ENCODE measurements around the gene INTS1.

INTS1 gene

DNA sequence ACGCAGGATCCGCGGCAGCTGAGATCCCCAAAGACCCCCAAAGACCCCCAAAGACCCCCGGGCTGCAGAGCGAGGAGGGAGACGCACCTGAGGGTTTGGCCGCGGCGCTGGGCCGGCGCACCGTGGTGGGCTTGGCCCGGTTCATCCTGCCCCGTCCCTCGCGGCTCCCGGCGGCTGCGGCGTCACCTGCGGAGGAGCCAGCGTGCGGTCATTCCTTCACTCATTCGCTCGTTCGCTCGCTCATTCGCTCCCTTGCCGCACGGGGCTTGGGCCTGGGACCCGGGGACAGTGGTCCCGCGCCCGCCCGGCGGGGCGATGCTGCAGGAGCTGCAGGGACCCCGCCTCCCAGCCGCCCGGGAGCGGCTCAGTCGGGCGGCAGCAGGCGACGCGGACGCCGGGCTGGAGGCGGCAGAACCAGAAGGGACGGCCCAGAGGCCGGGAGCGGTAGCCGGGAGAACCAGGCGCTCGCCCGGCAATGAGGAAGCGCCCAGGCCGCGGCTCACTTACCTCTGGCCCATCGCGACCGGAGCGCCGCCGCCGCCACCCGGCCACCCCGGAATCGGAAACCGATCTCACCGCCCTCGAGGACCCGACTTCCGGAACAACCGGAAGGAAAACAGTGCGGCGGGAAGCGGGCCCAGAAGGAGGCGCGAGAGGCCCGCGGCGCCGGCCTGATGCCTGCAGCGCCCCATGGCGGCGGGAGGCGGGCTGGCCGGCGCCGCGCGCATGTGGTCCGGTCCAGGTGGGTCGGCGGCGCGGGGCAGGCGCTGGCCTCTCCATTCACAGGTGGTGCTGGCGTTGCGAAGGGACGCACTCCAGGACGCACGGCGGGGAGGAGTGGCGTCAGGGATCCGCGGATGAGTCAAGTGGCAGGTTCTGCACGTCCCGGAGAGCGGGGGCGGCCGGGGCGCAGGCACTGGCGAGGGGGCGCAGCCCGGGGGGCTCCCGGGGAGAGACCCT, at the start of gene INTS1:
TSS of gene INTS1 (minus strand) at position 574 of the 960 bp plus-strand sequence. CDS start at position 145, 429 bp downstream.
- DNase-seq (ENCODE audit: low read depth): peak; percentile 56
- H3K4me3 ChIP-seq (ENCODE audit: low read depth, low read length): peak within 1 kb of the TSS; percentile 97

DNA sequence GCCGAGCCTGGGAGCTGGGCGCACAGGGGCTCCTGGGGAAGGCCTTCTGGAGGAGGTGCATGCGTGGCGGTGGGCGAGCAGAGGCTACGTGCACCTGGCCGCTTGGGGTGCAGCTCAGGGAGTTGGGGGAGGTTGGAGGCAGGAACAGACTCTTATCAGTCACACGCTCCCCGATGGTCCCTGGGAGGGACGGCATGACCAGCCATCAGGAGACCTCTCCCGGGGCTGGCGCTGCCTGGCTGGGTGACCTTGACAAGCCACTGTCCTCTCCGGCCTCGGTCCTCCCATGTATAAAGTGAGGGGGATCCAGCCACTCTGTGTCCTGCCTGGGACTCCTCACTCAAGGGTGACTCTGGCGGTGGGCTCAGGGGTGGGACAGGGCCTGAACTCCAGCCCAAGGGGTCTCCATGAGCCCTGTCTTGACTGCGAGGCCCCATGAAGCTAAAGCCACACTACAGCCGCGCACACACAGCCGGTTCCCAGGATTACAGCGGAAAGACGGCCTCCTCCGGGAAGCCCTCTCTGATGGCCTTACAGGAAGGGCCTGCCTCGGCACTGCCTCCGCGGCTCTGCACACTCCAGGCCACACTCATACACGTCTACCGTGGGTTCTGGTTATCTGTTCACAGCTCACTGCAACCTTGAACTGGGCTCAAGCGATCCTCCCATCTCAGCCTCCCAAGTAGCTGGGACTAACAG, 49.5 kb upstream of the INTS1 start:
- H3K4me3 ChIP-seq (ENCODE audit: low read depth, low read length): no peak overlapping the region
- no peak for DNase-seq (ENCODE audit: low read depth)

DNA sequence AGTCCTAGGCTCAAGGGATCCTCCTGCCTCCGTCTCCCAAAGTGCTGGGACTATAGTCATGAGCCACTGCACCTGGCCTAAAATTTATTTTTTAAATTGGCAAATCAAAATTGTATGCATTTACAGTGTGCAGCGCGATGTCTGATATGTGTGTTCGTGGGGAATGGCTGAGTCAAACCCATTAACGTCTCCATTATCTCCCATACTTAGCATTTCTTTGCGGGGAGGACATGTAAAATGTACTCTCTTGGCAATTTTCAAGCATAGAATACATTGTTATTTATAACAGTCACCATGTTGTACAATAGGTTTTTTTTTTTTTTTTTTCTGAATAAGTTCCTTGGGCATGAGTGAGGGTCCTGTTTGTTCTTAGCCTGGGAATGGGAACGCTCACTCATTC, 48.0 kb upstream of the INTS1 start:
- no peak overlapping the region for H3K4me3 ChIP-seq (ENCODE audit: low read depth, low read length)
- DNase-seq (ENCODE audit: low read depth): no peak

DNA sequence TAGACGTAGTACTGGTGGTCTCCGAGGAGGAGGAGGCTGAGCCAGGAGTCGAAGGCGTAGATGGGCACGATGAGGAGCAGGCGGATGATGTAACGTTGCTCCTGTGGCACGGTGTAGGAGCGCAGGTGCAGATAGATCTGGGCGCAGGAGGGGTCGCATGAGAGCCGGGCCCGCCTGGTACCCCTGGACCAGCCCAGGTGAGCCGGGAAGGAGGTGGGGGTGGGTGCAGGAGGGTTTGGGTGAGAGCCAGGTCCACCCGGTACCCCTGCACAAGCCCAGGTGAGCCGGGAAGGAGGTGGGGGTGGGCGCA, 46.6 kb upstream of the INTS1 start:
- H3K4me3 ChIP-seq (ENCODE audit: low read depth, low read length): no peak overlapping the region
- DNase-seq (ENCODE audit: low read depth): no peak

DNA sequence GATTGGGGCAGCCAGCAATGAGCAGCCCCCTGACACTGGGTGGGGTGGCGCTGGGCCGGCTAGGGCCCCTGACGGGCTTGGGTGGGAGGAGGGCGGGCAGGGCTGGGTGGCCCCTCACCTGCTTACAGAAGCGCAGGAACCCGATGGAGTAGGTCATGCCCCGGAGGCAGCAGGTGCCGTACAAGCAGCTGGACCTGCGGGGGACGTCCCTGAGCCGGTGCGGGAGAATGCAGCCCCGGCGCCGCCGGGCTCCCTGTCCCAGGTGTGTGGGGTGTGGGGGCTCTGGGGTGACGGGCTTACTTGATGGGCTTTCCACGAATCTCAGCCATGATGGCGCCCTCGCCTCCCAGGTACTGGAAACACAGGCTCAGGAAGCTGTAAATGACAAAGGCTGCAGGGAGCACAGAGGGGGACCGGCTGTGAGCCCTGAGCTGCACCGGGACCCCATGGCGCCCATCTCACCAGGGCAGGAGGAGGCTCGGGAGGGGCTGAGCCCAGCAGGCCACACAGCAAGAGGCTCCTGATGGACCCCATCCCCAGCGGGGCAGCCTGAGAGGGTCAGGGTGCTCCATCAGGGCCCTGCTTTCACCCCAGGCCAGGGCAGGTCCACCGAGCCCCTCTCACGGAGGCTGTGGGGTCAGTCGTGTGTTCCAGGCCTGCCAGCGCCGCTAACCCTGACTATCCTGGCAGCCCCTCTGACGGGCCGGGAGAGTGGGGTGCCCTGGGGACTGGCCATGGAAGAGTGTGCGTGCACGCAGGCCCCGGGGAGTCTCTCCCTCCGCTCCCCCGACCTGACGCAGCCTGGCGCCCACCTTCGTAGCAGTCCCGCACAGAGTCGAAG, 46.0 kb upstream of the INTS1 start:
- no peak for DNase-seq (ENCODE audit: low read depth)
- no peak overlapping the region for H3K4me3 ChIP-seq (ENCODE audit: low read depth, low read length)

DNA sequence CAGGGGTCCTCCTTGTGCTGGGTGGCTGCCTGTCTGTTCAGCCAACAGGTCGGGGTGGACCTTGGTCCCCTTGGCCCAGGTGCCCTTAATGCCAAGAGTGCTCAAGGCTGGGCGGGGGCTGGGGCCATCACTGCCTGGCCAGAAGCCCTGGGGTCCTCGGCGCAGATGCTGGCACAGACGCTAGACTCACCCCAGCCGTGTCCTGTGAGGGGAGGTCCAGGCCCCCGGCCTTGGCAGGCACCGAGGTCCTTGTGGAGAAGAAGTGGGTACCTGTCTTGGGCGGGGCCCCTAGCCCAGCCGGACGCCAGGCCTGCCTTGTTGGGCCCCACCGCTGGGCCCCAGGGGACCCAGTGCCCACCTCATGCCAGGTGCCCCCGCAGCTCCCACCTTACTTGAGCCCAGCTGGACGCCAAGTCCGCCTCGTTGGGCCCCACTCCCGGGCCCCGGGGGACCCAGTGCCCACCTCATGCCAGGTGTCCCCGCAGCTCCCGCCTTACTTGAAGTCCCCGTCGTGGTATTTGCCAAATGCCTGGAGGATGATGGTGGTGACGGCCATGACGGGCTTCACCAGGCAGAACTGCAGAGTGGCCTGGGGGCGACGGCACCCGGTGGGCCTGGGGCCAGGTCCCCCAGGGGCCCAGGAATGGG, 45.3 kb upstream of the INTS1 start:
- DNase-seq (ENCODE audit: low read depth): no peak
- H3K4me3 ChIP-seq (ENCODE audit: low read depth, low read length): no peak overlapping the region

DNA sequence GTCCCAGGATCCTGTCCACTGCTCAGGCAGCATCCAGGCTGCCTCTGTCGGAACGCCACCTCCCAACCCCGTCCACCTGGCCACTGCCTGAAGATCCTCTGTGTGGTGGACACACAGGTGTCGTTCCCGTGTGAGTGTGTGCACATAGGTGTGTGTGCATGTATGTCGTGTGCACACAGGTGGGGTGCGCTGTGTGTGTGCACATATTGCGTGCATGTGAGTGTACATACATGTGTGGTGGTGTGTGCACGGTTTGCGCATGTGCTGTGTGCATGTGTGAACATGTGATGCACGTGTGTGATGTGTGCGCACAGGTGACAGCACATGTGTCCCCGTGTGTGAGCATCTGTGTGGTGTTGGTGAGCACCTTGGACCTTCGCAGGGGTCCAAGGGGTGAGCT, 44.8 kb upstream of the INTS1 start:
- no peak overlapping the region for H3K4me3 ChIP-seq (ENCODE audit: low read depth, low read length)
- no peak for DNase-seq (ENCODE audit: low read depth)

DNA sequence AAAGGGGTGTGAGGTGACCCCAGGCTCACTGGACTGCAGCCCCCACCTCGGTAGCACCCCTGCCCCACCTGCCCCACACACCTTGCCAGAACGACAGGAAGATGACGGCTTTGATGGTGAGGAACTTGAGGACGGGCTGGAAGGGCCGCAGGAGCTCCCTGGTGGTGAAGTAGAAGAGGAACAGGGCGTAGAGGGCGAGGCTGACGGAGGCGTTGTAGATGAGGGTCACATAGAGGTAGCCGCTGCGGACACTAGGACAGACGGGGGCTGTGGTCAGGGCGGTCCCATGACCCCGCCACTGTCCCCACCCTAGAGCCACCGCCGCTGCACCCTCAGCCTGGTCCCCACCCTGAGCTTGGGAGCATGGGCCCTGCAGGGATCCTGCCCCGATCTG, 44.2 kb upstream of the INTS1 start:
- no peak for DNase-seq (ENCODE audit: low read depth)
- no peak overlapping the region for H3K4me3 ChIP-seq (ENCODE audit: low read depth, low read length)

DNA sequence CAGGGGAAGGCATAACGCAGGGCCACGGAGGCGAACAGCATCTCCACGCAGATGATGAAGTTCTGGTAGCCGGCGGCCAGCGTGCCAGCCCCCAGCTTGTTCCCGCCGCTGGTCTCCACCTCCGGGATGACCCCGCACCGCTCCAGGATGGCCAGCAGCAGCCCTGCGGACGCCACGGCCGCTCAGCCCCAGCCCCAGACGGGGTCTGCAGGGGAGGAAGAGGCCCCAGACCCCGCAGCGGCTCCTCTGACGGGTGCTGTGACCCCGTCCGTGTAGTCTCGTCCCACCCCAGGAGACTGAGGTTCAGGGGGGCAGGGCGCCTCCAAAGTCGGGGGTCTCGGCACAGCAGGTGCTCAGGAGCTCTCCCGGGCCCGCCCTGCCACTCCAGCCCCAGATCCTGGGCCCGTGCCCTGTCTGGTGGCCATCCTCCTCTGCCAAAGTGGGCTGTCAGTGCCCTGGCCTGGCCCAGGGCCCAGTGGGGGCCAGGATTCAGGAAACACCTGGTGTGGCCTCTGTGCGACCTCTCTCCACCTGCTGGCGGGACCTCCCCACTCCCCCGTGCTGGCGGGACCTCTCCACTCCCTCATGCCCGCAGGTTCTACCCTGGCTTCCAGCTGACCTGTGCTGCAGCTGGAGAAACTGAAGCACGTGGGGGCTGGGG, 43.7 kb upstream of the INTS1 start:
- no peak for DNase-seq (ENCODE audit: low read depth)
- H3K4me3 ChIP-seq (ENCODE audit: low read depth, low read length): no peak overlapping the region

GRCh38 chr7:1546909-1547776, 43.0 kb upstream of the INTS1 start:
- DNase-seq (ENCODE audit: low read depth): no peak
- no peak overlapping the region for H3K4me3 ChIP-seq (ENCODE audit: low read depth, low read length)

- H3K4me3 ChIP-seq (ENCODE audit: low read depth, low read length): no peak overlapping the region
- DNase-seq (ENCODE audit: low read depth): no peak
These were observed 42.2 kb upstream of the INTS1 start for GRCh38 chr7:1546274-1546908.

DNA sequence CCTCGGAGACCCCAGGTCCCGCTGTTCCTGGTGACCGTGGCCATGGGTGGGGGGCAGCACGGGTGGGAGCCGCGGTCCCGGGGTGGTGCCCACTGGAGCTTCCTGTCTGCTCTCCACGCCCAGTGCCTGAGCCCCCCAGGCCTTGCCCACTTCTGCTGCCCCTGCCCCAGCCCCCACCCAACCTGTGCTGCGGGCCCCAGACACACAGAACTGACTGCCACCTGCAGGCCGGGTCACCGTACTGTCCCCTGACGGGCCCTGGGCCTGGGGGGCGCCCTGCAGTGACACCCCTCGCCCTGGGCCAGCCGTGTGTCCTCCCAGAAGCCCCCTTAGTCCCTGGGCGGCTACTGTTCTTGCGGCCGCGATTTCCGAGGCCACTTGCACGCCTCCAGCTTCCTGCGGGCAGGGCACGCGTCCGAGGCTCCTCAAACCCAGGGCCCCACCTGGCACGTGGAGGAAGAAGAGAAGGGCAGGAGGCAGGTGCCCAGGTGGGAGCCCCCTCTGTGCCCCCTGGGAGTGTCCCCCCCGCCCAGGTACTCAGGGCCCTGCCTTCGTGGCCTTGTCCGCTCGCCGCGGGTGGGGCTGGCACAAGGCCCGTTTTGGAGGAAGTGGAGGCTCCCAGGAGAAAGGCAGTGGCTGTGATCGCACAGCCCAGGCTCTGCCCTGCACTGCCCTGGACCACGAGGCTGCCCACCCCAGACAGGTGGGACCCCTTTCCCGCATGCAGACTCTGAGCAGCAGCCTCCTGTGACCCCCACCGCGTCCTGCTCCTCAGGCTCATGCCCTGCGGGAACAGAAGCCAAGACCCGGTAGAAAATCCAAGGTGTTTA, 41.4 kb upstream of the INTS1 start:
- no peak for DNase-seq (ENCODE audit: low read depth)
- H3K4me3 ChIP-seq (ENCODE audit: low read depth, low read length): no peak overlapping the region

DNA sequence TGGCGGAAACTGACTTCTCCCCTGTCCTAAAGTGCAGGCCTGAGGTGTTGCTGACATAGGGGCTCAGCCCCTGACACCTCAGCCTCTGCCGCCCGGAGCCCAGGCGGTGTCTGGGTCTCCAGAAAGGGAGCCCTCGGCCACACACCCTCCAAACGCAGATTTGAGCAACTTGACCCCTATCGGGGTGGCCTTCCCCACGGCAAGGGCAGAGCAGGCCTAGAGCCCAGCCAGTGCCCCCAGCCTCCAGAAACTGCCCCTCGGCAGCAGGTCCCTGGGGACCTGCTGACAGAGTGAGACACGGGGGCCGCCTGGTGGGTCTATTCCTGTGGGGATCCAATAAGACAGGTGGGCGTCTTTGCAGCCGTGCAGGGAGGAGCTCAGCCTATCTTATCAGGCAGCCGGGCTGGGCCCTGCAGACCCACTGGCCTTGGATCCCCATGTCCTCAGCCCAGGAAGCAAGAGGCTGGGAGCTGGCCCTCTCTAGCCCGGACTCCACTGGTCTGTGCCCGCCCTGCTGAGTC, 40.8 kb upstream of the INTS1 start:
- no peak for DNase-seq (ENCODE audit: low read depth)
- H3K4me3 ChIP-seq (ENCODE audit: low read depth, low read length): no peak overlapping the region

- no peak for DNase-seq (ENCODE audit: low read depth)
These were observed 40.1 kb upstream of the INTS1 start for GRCh38 chr7:1544178-1544895.

GRCh38 chr7:1543826-1544177, 39.6 kb upstream of the INTS1 start:
- no peak for DNase-seq (ENCODE audit: low read depth)

More at GRCh38 chr7:1544178-1544895, 40.1 kb upstream of the INTS1 start:
- no peak overlapping the region for H3K4me3 ChIP-seq (ENCODE audit: low read depth, low read length)

More at GRCh38 chr7:1543826-1544177, 39.6 kb upstream of the INTS1 start:
- no peak overlapping the region for H3K4me3 ChIP-seq (ENCODE audit: low read depth, low read length)
